Measurements from ENCODE around the gene FARP1.

DNA sequence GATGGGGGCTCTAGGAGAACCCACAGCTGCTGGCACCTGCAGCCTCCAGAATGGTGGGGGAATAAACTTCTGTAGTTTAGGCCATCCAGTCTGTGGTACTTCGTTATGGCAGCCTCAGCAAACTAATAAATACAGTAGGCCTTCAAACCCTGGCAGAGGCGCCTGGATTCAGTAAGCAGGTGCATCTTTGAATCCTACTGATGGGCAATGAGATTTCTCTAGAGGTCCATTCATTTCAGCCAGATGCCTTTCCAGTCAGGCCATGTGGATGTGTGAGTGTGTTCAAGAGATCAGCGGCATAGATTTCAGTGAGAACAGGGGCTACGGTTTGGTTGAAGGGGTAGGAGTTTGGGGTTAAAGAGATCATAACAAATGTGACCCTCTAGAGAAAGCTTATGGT, 217.7 kb downstream of the FARP1 start:
- TF ChIP-seq CTCF (IDR thresholded peaks at IDR 0.05), result no peak
- no peak for TF ChIP-seq POLR2A (IDR thresholded peaks at IDR 0.05)
